NCI-H187 (cell line): ENCODE data around the gene TRIP12.
A peak's percentile ranks its signal among the peaks of the same experiment; 100 is the strongest.

Experiments used
- DNase-seq, 2 experiments: peaks; one replicate each; lab custom pipeline; 2025; lab: John Stamatoyannopoulos, UW

TRIP12 gene

GRCh38 chr2:229715895-229716507 is 205.8 kb downstream of the TRIP12 start:
- peak; percentile 20 to 27 for DNase-seq

DNA sequence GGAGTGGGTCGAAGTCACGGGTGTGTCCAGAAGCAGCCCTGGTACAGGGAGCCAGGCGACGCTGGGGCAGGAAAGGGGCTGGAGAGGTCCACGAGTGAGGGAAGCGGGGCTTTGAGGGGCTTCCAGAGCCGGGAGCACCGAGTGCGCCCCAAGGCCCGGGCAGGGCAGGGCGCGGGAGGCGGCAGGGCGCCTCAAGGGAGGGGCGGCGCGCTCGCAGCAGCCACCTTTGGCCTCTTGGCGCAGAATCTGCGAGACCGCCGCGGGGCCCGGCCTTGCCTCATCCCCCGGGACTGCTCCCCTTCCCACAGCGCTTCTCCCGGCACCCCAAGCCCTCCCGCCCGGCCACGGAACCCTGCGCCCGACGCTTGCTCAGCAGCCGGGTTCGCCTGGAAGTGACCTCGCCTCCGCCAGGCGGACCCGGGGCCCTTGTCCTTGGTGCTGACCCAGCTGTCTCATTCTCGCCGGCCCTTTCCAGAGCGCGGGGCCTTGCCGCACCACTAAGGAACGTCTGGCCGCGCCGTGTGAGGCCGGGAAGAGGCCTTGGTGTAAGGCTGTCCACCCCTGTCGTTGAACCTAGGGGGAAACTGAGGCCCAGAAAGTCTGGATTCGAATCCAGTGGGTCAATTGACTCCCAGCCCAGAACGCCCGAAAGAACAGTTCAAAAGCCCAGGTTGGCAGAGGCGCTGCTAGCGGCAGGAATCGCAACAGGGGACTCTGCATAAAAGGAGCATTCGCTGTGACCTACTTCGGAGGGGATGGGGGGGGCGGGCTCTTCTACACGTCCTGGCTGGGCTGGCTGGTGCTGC is 206.9 kb downstream of the TRIP12 start:
- DNase-seq = peak in 1 of 2 experiments; percentile 7

- peak in 1 of 2 experiments; percentile 11 for DNase-seq
Observed at GRCh38 chr2:229714080-229714735, 207.6 kb downstream of the TRIP12 start, which contains the start of gene DNER. Gene DNER (minus strand): TSS chr2:229714555. CDS start chr2:229714423, 132 bp downstream.
